Superior temporal gyrus (tissue), 1 donor: ENCODE measurements around the gene MTMR10.
A peak's percentile ranks its signal among the peaks of the same experiment; 100 is the strongest.

Source experiments
- DNase-seq: peaks from one replicate; pipeline ENCODE4 v3.0.0-alpha.2; 2016; ENCODE audit errors: extremely low spot score

MTMR10 gene

GRCh38 chr15:31012455-31012854 lies 21.0 kb upstream of the MTMR10 start:
- no peak for DNase-seq

- no peak for DNase-seq
These were observed 18.6 kb upstream of the MTMR10 start for GRCh38 chr15:31010036-31010435.

- no peak for DNase-seq
These were observed 14.2 kb upstream of the MTMR10 start for GRCh38 chr15:31005660-31006059.

- DNase-seq, result no peak
These were observed 12.8 kb upstream of the MTMR10 start for GRCh38 chr15:31004220-31004733.

GRCh38 chr15:31001702-31002101 lies 10.3 kb upstream of the MTMR10 start:
- DNase-seq, result no peak

- no peak for DNase-seq
These were observed 8.3 kb upstream of the MTMR10 start for GRCh38 chr15:30999729-31000128.

GRCh38 chr15:30997270-30997669 lies 5.8 kb upstream of the MTMR10 start:
- DNase-seq, result no peak

GRCh38 chr15:30992249-30992864 lies 929 bp upstream of the MTMR10 start:
- DNase-seq, result no peak

- peak; percentile 56 for DNase-seq
These were observed 778 bp downstream of the MTMR10 start for GRCh38 chr15:30990446-30991254.

- DNase-seq, result no peak
These were observed 1.4 kb downstream of the MTMR10 start for GRCh38 chr15:30990036-30990435.

- peak; percentile 68 for DNase-seq
These were observed 6.3 kb downstream of the MTMR10 start for GRCh38 chr15:30985081-30985531.

GRCh38 chr15:30984542-30984941 lies 6.9 kb downstream of the MTMR10 start:
- DNase-seq, result peak; percentile 91

- no peak for DNase-seq
These were observed 7.3 kb downstream of the MTMR10 start for GRCh38 chr15:30984118-30984517.

- DNase-seq, result peak; percentile 12
These were observed 12.0 kb downstream of the MTMR10 start for GRCh38 chr15:30979457-30979856.

GRCh38 chr15:30978328-30978727 lies 13.1 kb downstream of the MTMR10 start:
- DNase-seq, result peak; percentile 11

- no peak for DNase-seq
These were observed 17.3 kb downstream of the MTMR10 start for GRCh38 chr15:30974112-30974511.

- DNase-seq, result peak; percentile 82
These were observed 18.0 kb downstream of the MTMR10 start for GRCh38 chr15:30973379-30973778.

GRCh38 chr15:30969724-30970123 lies 21.7 kb downstream of the MTMR10 start:
- DNase-seq, result no peak

GRCh38 chr15:30963681-30964080 lies 27.7 kb downstream of the MTMR10 start:
- no peak for DNase-seq

- no peak for DNase-seq
These were observed 28.8 kb downstream of the MTMR10 start for GRCh38 chr15:30962659-30963058.

GRCh38 chr15:30962079-30962478 lies 29.3 kb downstream of the MTMR10 start:
- no peak for DNase-seq

GRCh38 chr15:30958219-30958618 lies 33.2 kb downstream of the MTMR10 start:
- no peak for DNase-seq
